Measurements from ENCODE around the gene KCNT1. TPM values are rescaled to one million over a fixed set of nuclear protein-coding genes. Genes with fewer than 3 reads are reported as not detected.
"Not testable (repeated sequence)": the region's sequence is repeated elsewhere in the genome, so short reads cannot be mapped to it uniquely, and the experiment has no call there.

The KCNT1 gene
- total RNA-seq, 1 experiment from 2014 or later: not detected

GRCh38 chr9:135669616-135670285 is 32.2 kb upstream of the KCNT1 start:
- no peak for DNase-seq (ENCODE audit: low read depth, low spot score)
- in situ Hi-C loops (cut with HindIII; ENCODE audit: low pct_unique_long_range_greater_than_20kb, low sequenced_read_pairs): no loop called here

- DNase-seq (ENCODE audit: low read depth, low spot score): no peak
- in situ Hi-C loops (cut with HindIII; ENCODE audit: low pct_unique_long_range_greater_than_20kb, low sequenced_read_pairs): no loop called here
Measured at GRCh38 chr9:135670721-135671590, 31.0 kb upstream of the KCNT1 start.

DNA sequence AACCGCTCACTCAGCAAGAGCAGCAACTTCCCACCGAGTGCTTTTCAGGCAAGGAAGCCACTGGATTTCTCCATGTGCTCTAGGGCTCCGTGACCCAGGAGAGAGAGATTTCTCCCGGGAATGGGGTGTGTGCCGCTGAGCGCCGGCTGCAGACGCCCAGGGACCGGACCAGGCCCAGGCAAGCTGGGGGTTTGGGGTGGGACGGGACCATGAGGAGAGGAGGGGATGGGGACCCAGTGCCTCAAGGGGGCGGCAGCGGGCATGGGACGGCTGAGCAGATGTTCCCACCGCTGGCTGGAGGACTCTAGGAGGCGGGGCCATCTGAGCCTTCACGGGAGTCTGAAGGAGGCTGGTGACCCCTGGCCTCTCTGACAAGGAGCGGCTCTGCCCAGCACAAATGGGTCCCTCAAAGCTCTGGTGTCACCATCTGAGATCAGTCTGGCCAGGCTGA is 30.4 kb upstream of the KCNT1 start:
- in situ Hi-C loops (cut with HindIII; ENCODE audit: low pct_unique_long_range_greater_than_20kb, low sequenced_read_pairs): no loop called here

DNA sequence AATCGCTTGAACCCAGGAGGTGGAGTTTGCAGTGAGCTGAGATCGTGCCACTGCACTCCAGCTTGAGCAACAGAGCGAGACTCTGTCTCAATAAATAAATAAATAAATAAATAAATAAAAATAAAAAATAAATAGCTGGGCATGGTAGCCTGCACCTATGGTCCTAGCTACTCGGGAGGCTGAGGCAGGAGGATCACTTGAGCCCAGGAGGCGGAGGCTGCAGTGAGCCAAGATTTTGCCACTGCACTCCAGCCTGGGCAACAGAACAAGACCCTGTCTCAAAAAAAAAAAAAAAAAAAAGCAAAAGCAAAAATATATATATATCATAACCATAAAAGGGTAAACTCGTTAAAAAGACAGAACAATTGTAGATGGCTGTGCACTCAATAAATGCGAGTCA is 29.2 kb upstream of the KCNT1 start:
- DNase-seq (ENCODE audit: low read depth, low spot score); in situ Hi-C loops (cut with HindIII; ENCODE audit: low pct_unique_long_range_greater_than_20kb, low sequenced_read_pairs): not testable (repeated sequence)

More for the DNA sequence above, 30.4 kb upstream of the KCNT1 start:
- DNase-seq (ENCODE audit: low read depth, low spot score): peak; percentile 28

- in situ Hi-C loops (cut with HindIII; ENCODE audit: low pct_unique_long_range_greater_than_20kb, low sequenced_read_pairs): no loop called here
Measured at GRCh38 chr9:135673941-135674340, 28.0 kb upstream of the KCNT1 start.

GRCh38 chr9:135674977-135675376 is 27.0 kb upstream of the KCNT1 start:
- DNase-seq (ENCODE audit: low read depth, low spot score): no peak
- in situ Hi-C loops (cut with HindIII; ENCODE audit: low pct_unique_long_range_greater_than_20kb, low sequenced_read_pairs): no loop called here

More at GRCh38 chr9:135673941-135674340, 28.0 kb upstream of the KCNT1 start:
- DNase-seq (ENCODE audit: low read depth, low spot score): no peak

- in situ Hi-C loops (cut with HindIII; ENCODE audit: low pct_unique_long_range_greater_than_20kb, low sequenced_read_pairs): no loop called here
- no peak for DNase-seq (ENCODE audit: low read depth, low spot score)
Measured at GRCh38 chr9:135676891-135677290, 25.1 kb upstream of the KCNT1 start.

DNA sequence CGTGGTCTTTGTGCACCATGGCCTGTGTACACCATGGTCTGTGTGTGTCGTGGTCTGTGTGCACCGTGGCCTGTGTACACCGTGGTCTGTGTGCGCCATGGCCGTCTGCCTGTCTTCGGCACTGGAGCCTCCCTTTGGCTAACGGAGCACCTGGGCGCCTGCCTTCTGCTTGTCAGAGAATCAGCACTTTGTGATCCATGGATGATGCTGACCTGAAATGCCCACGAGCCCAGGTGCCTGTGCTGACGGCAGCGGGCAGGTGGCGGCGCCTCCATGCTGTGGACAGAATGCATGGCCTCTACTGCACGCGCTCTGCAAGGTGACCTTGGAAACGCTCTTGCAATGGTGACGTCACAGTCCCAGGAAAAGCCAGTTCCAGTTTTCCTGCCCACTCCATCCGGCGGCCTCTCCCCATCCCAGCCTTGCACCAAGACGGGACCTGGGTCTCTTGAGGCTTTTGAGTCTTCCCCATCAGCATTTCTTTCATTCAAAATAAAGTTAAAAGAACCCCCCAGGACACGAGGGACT is 24.3 kb upstream of the KCNT1 start:
- DNase-seq (ENCODE audit: low read depth, low spot score): no peak
- in situ Hi-C loops (cut with HindIII; ENCODE audit: low pct_unique_long_range_greater_than_20kb, low sequenced_read_pairs): no loop called here

- in situ Hi-C loops (cut with HindIII; ENCODE audit: low pct_unique_long_range_greater_than_20kb, low sequenced_read_pairs): no loop called here
- no peak for DNase-seq (ENCODE audit: low read depth, low spot score)
Measured at GRCh38 chr9:135678236-135679017, 23.6 kb upstream of the KCNT1 start.

GRCh38 chr9:135680056-135680455 is 21.9 kb upstream of the KCNT1 start:
- in situ Hi-C loops (cut with HindIII; ENCODE audit: low pct_unique_long_range_greater_than_20kb, low sequenced_read_pairs): no loop called here
- DNase-seq (ENCODE audit: low read depth, low spot score): no peak

- in situ Hi-C loops (cut with HindIII; ENCODE audit: low pct_unique_long_range_greater_than_20kb, low sequenced_read_pairs): no loop called here
- DNase-seq (ENCODE audit: low read depth, low spot score): no peak
Measured at GRCh38 chr9:135681161-135681560, 20.8 kb upstream of the KCNT1 start.

GRCh38 chr9:135683401-135684034 is 18.5 kb upstream of the KCNT1 start:
- DNase-seq (ENCODE audit: low read depth, low spot score): no peak
- in situ Hi-C loops (cut with HindIII; ENCODE audit: low pct_unique_long_range_greater_than_20kb, low sequenced_read_pairs): no loop called here

GRCh38 chr9:135684691-135685090 is 17.3 kb upstream of the KCNT1 start:
- in situ Hi-C loops (cut with HindIII; ENCODE audit: low pct_unique_long_range_greater_than_20kb, low sequenced_read_pairs): no loop called here
- no peak for DNase-seq (ENCODE audit: low read depth, low spot score)

- in situ Hi-C loops (cut with HindIII; ENCODE audit: low pct_unique_long_range_greater_than_20kb, low sequenced_read_pairs): no loop called here
- no peak for DNase-seq (ENCODE audit: low read depth, low spot score)
Measured at GRCh38 chr9:135687216-135687615, 14.8 kb upstream of the KCNT1 start.

DNA sequence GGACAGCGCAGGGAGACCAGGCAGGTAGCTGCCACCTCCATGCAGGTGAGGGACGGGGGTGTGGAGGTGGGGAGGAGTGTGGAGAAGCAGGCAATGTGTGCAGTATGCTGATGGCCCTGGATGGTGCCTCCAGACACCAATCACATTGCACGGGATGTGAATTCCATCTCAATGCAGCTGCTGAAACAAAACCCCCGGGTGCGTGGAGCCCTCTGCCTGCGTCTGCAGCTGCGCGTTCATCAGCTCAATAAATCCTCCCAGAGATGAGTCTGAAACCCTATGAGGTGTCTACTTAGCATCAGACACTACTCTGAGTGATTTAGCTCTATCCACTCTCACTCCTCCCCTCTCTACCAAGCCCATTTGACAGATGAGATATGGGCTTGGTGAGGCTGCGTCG is 13.0 kb upstream of the KCNT1 start:
- in situ Hi-C loops (cut with HindIII; ENCODE audit: low pct_unique_long_range_greater_than_20kb, low sequenced_read_pairs): no loop called here
- no peak for DNase-seq (ENCODE audit: low read depth, low spot score)

DNA sequence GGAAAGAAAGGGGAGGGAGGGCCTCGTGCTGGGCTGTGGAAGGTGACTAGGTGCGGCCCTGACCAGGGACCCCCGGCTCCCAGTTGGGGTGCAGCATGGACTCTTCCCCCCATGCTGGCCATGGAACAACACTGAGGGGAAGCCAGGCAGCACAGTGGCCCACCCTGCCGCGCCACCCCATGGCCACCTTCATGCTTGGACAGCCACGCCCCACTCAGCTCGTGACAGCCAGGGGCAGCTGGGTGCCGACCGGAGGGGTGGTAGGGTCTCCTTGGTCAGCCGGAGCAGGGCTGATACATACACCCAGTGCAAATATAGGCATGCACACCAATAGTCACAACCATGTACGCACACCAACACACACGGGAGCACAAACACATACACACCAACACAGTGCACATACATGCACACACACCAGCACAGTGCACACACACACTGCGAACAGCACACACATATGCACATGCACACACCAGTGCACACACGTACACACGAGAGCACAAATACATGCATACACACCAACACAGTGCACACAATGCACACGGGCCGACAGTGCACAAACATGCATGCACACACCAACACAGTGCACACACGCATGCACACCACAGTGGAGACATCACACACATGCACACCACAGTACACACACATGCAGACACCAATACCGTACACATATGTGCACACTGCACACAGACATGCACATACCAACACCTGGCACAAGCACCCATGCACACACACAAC is 11.0 kb upstream of the KCNT1 start:
- no peak for DNase-seq (ENCODE audit: low read depth, low spot score)
- in situ Hi-C loops (cut with HindIII; ENCODE audit: low pct_unique_long_range_greater_than_20kb, low sequenced_read_pairs): no loop called here

DNA sequence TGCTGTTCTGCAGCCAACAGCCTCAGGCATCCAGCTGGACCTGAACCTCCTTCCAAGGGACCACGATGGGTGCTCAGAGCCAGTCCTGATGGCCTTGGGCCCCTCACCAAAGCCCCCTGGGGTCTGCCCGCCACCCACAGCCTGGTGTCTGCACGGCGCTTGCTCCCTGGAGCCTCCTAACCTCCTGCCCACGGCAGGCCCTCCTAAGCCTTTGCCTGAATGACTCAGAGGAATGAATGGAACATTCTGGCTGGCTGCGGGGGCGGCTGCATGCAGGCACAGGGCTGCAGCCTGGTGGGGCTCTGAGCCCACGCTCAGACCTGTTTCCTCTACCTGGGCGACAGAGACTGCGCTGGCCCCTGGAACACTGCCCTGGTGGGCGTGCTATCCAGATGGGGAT is 9.6 kb upstream of the KCNT1 start:
- in situ Hi-C loops (cut with HindIII; ENCODE audit: low pct_unique_long_range_greater_than_20kb, low sequenced_read_pairs): no loop called here
- DNase-seq (ENCODE audit: low read depth, low spot score): no peak

Measured in SK-MEL-5 (cell line).